NT2/D1 (cell line): ENCODE measurements around the gene FRMD7.
"Not testable (repeated sequence)": the region's sequence is repeated elsewhere in the genome, so short reads cannot be mapped to it uniquely, and the experiment has no call there.

Source experiments
- DNase-seq: peaks from one replicate; pipeline ENCODE4 v3.0.0-alpha.2; 2011; ENCODE audit warnings: low read depth, low spot score
- H3K27me3 ChIP-seq: 2 replicates; pipeline ENCODE4 v1.6.0; 2011; ENCODE audit warnings: mild to moderate bottlenecking; ENCODE audit not compliant: insufficient read length, insufficient read depth
- H3K36me3 ChIP-seq: 2 replicates; pipeline ENCODE4 v1.6.1; 2011; ENCODE audit warnings: mild to moderate bottlenecking, low read length, mixed read lengths; ENCODE audit not compliant: insufficient read depth, insufficient read length
- H3K4me1 ChIP-seq: 2 replicates; pipeline ENCODE4 v1.5.1; 2011; ENCODE audit not compliant: insufficient read depth, insufficient read length
- H3K4me3 ChIP-seq: 2 replicates; pipeline ENCODE4 v1.5.1; 2011; ENCODE audit warnings: low read depth; ENCODE audit not compliant: insufficient read length
- H3K9ac ChIP-seq: 2 replicates; pipeline ENCODE4 v1.6.0; 2011; ENCODE audit warnings: low read depth; ENCODE audit not compliant: insufficient read length
- H3K9me3 ChIP-seq: 2 replicates; pipeline ENCODE4 v1.5.1; 2011; ENCODE audit warnings: mild to moderate bottlenecking, low read length; ENCODE audit not compliant: insufficient read depth
- SUZ12 ChIP-seq: IDR thresholded peaks from 2 replicates; pipeline ENCODE4 v1.6.1; 2011; ENCODE audit not compliant: insufficient read length, insufficient read depth; ENCODE audit errors: extremely low read depth
- YY1 ChIP-seq: IDR thresholded peaks from 2 replicates; pipeline ENCODE4 v1.6.1; 2011; ENCODE audit not compliant: insufficient read length, insufficient read depth
- ZNF274 ChIP-seq: IDR thresholded peaks from 2 replicates; pipeline ENCODE4 v1.6.1; 2011; ENCODE audit warnings: mild to moderate bottlenecking, low read depth, low read length

FRMD7 gene

DNA sequence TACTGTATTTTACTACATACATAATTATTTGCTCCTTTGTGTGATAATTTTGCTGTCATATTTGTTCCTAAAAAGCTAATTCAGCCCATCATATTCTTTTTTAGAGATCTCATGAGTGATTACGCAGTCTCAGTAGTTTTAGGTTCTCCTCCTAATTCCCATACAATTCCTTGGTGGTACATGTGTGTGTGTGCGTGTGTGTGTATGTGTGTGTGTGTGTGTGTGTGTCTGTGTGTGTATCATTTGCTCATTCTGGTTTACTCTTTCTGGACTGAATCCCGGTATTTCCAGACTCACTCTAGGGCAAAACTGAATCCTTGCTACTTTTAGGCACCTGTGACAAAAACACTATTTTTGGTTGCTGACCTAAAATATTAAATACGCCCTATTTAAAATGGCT is 69.8 kb downstream of the FRMD7 start:
- H3K4me3 ChIP-seq, result no peak overlapping the region
- H3K27me3 ChIP-seq, result no peaks in the 10 kb centered on the region
- no peaks in the 10 kb centered on the region for H3K4me1 ChIP-seq
- no peak for TF ChIP-seq YY1
- TF ChIP-seq ZNF274, result no peak
- no peak for TF ChIP-seq SUZ12
- H3K36me3 ChIP-seq, result peaks cover 11% of the 10 kb centered on the region
- H3K9me3 ChIP-seq, result no peaks in the 10 kb centered on the region
- no peak overlapping the region for H3K9ac ChIP-seq
- DNase-seq, result no peak

DNA sequence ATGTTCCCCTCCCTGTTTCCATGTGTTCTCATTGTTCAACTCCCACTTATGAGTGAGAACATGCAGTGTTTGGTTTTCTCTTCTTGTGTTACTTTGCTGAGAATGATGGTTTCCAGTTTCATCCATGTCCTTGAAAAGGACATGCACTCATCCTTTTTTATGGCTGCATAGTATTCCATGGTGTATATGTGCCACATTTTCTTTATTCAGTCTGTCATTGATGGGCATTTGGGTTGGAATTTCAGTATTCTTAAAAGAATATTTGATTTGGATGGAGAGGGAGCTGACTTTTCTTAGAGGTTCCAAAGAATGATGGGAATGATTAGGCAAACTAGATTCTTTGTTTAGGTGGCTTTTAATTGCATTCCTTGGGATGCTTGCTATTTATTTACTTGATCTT is 76.0 kb downstream of the FRMD7 start:
- H3K9me3 ChIP-seq, H3K4me3 ChIP-seq, DNase-seq, H3K27me3 ChIP-seq, H3K9ac ChIP-seq, H3K4me1 ChIP-seq, H3K36me3 ChIP-seq: not testable (repeated sequence)

DNA sequence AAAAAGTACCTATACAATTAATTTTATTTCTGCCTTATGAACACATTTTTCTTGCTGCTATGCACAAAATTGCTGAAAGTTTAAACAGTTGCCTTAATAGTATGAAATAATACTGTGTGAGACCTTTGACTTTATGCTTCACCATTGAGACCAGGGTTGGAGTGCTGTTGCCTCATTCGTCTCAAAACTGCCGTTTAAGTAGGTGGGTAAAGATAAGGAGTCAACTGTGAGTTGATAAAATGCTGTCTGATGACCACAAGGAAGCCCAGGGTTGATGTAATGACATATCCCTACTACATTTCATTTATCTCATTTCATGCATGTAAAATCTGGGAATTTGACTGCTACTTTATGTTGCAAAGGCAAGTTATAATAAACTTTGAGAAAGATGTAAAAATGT is 81.3 kb downstream of the FRMD7 start:
- no peak for TF ChIP-seq SUZ12

DNA sequence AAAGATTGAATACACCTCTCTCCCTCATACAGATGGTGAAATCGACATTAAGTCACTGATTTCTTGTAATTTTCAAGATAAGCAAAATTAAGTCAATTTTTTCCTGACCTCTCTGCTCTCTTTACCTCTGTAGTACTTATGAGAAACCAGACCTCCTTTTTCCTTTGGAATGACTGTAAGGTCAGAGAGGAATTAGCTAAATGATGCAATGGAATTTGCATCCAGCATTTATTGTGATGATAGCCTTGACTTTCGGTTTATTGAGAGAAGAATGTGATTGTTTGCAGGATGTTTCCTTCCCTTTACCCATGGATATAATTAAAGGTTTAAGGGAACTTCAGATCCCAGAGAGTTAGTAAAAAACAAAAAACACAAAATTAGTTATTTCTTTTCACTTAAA is 82.4 kb downstream of the FRMD7 start:
- Histone ChIP-seq H3K9me3 (no peaks in the 10 kb centered on the region), H3K4me3 (no peak overlapping the region), H3K36me3 (no peaks in the 10 kb centered on the region), H3K9ac (no peak overlapping the region), H3K4me1 (no peaks in the 10 kb centered on the region), H3K27me3 (no peaks in the 10 kb centered on the region)
- TF ChIP-seq ZNF274 (no peak), SUZ12 (no peak), YY1 (no peak)
- DNase-seq, result no peak

More for the DNA sequence above, 81.3 kb downstream of the FRMD7 start:
- Histone ChIP-seq H3K27me3 (no peaks in the 10 kb centered on the region), H3K9ac (no peak overlapping the region), H3K4me1 (no peaks in the 10 kb centered on the region), H3K9me3 (no peaks in the 10 kb centered on the region), H3K4me3 (no peak overlapping the region), H3K36me3 (no peaks in the 10 kb centered on the region)
- DNase-seq, result no peak

- no peaks in the 10 kb centered on the region for H3K27me3 ChIP-seq
- H3K4me1 ChIP-seq, result no peaks in the 10 kb centered on the region
- H3K4me3 ChIP-seq, result no peak overlapping the region
- no peaks in the 10 kb centered on the region for H3K9me3 ChIP-seq
- no peak for TF ChIP-seq SUZ12
- no peaks in the 10 kb centered on the region for H3K36me3 ChIP-seq
- no peak overlapping the region for H3K9ac ChIP-seq
- DNase-seq, result no peak
Measured at GRCh38 chrX:132044953-132045352, 82.9 kb downstream of the FRMD7 start.

DNA sequence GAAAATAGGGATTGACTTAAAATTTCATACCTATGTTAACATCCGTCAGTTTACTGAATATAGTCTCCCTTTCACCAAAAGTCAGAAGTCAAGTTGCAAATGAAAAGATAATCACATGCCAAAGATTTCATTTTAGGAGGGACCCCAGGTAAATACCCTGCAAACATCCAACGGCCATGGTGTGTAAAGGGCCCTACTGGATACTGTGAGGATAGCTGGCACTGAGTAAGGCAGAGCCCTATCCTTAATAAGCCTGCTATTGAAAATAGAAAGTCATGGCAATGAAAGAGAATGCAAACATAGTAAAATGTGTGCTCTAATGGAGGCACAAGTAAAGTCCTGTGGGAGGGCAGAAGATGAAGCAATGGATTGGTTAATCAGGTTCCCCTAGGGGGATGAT is 83.8 kb downstream of the FRMD7 start:
- no peak overlapping the region for H3K4me3 ChIP-seq
- no peak for TF ChIP-seq SUZ12
- no peak for TF ChIP-seq YY1

GRCh38 chrX:132041015-132041414 is 86.8 kb downstream of the FRMD7 start:
- Histone ChIP-seq H3K9me3 (no peaks in the 10 kb centered on the region), H3K36me3 (no peaks in the 10 kb centered on the region), H3K9ac (no peak overlapping the region), H3K27me3 (no peaks in the 10 kb centered on the region), H3K4me3 (no peak overlapping the region), H3K4me1 (no peaks in the 10 kb centered on the region)
- DNase-seq, result no peak
- TF ChIP-seq SUZ12, result no peak

More for the DNA sequence above, 83.8 kb downstream of the FRMD7 start:
- Histone ChIP-seq H3K9ac (no peak overlapping the region), H3K4me1 (no peaks in the 10 kb centered on the region), H3K9me3 (no peaks in the 10 kb centered on the region), H3K27me3 (no peaks in the 10 kb centered on the region), H3K36me3 (no peaks in the 10 kb centered on the region)
- DNase-seq, result no peak

- Histone ChIP-seq H3K9ac (no peak overlapping the region), H3K27me3 (no peaks in the 10 kb centered on the region), H3K4me1 (no peaks in the 10 kb centered on the region), H3K36me3 (no peaks in the 10 kb centered on the region), H3K4me3 (no peak overlapping the region), H3K9me3 (no peaks in the 10 kb centered on the region)
- TF ChIP-seq SUZ12, result no peak
- TF ChIP-seq ZNF274, result no peak
- TF ChIP-seq YY1, result no peak
- no peak for DNase-seq
Measured at GRCh38 chrX:132040066-132040465, 87.8 kb downstream of the FRMD7 start.
